GM12865 (cell line): Measurements from ENCODE around the gene CACFD1.

Experiments used
- DNase-seq: peaks from one replicate; pipeline ENCODE4 v3.0.0; 2010; ENCODE audit warnings: low read depth
- H3K4me3 ChIP-seq: 2 replicates; pipeline ENCODE4 v1.5.1; 2011; ENCODE audit warnings: mild to moderate bottlenecking, low read depth, low read length, control low read depth
- CTCF ChIP-seq: IDR thresholded peaks from 2 replicates; pipeline ENCODE4 v1.5.1; 2011; ENCODE audit warnings: low read length, control low read depth, low read depth, inconsistent platforms; ENCODE audit not compliant: insufficient read depth; ENCODE audit errors: missing control alignments

Gene CACFD1

GRCh38 chr9:133478851-133479711, 19.3 kb downstream of the CACFD1 start, which contains the start of gene SLC2A6:
SLC2A6 (minus strand) TSS chr9:133479099; CDS start chr9:133479059, 40 bp downstream.
- DNase-seq = peak; percentile 91
- TF ChIP-seq CTCF = no peak
- peak within 1 kb of the TSS; percentile 71 for H3K4me3 ChIP-seq

- no peak overlapping the region for H3K4me3 ChIP-seq
- TF ChIP-seq CTCF = no peak
- DNase-seq = no peak
These were observed 23.8 kb downstream of the CACFD1 start for GRCh38 chr9:133483611-133484010.

GRCh38 chr9:133484671-133485437, 25.1 kb downstream of the CACFD1 start:
- DNase-seq = no peak
- no peak overlapping the region for H3K4me3 ChIP-seq
- no peak for TF ChIP-seq CTCF

GRCh38 chr9:133485531-133486260, 25.9 kb downstream of the CACFD1 start:
- H3K4me3 ChIP-seq = no peak overlapping the region
- DNase-seq = peak; percentile 58
- peak; percentile 22 for TF ChIP-seq CTCF

- H3K4me3 ChIP-seq = no peak overlapping the region
- no peak for DNase-seq
- no peak for TF ChIP-seq CTCF
These were observed 27.6 kb downstream of the CACFD1 start for GRCh38 chr9:133487331-133487725.

- TF ChIP-seq CTCF = no peak
- no peak overlapping the region for H3K4me3 ChIP-seq
- DNase-seq = no peak
These were observed 29.0 kb downstream of the CACFD1 start for GRCh38 chr9:133488686-133489252.
